IMR-90 (cell line): ENCODE measurements around the gene NACC2. TPM values are rescaled to one million over a fixed set of nuclear protein-coding genes. Genes with fewer than 3 reads are reported as not detected.
A peak's percentile ranks its signal among the peaks of the same experiment; 100 is the strongest.

ENCODE experiments used
- ATAC-seq: fragments of 200-7000 bp; cut with Tn5 transposase; 2 replicates; pipeline ENCODE4 v1.9.1; 2020; ENCODE audit warnings: low read depth, mild to moderate bottlenecking, moderate library complexity
- BruUV-seq: library from RNA; stranded (reverse); fragments of 400-500 nt; replicated peaks from 2 replicates; lab custom pipeline; 2021; lab: Mats Ljungman, UMichigan
- CTCF ChIA-PET: fragments of 300-600 bp; formaldehyde crosslinking; extraction: SDS; loops from one replicate; lab custom pipeline; 2021; ENCODE audit warnings: antibody characterized with exemption; lab: Yijun Ruan, JAX
- POLR2A ChIA-PET: fragments of 300-600 bp; sonication (Branson Sonifier 250); formaldehyde crosslinking; loops from one replicate; lab custom pipeline; 2022; ENCODE audit warnings: antibody characterized with exemption; ENCODE audit not compliant: unreplicated experiment; lab: Charles Lee
- DNase-seq: peaks from one replicate; pipeline ENCODE4 v3.0.0; 2013
- H2AFZ ChIP-seq: replicated peaks from 2 replicates; pipeline ENCODE3; 2013; ENCODE audit warnings: low read length, mild to moderate bottlenecking; ENCODE audit not compliant: poor library complexity
- H2AK5ac ChIP-seq: 2 replicates; pipeline ENCODE4 v1.6.1; 2013; ENCODE audit warnings: low read depth, low read length, inconsistent platforms
- H2AK9ac ChIP-seq: replicated peaks from 2 replicates; pipeline ENCODE3; 2013; ENCODE audit warnings: mild to moderate bottlenecking, low read depth, low read length, moderate library complexity; ENCODE audit not compliant: poor library complexity
- H2BK120ac ChIP-seq: 2 replicates; pipeline ENCODE4 v1.6.1; 2013; ENCODE audit warnings: low read depth, low read length, inconsistent platforms
- H2BK15ac ChIP-seq: 3 replicates; pipeline ENCODE4 v1.6.1; 2013; ENCODE audit warnings: low read depth, low read length, inconsistent platforms
- H2BK20ac ChIP-seq: 2 replicates; pipeline ENCODE4 v1.6.1; 2013; ENCODE audit warnings: low read depth, mild to moderate bottlenecking, inconsistent platforms, low read length, moderate library complexity
- H2BK5ac ChIP-seq: 2 replicates; pipeline ENCODE4 v1.6.1; 2013; ENCODE audit warnings: mild to moderate bottlenecking, low read depth, low read length, inconsistent platforms; ENCODE audit not compliant: poor library complexity, severe bottlenecking
- H3K14ac ChIP-seq: replicated peaks from 2 replicates; pipeline ENCODE4 v1.6.1; 2013; ENCODE audit warnings: low read depth, low read length, inconsistent platforms
- H3K18ac ChIP-seq: 2 replicates; pipeline ENCODE4 v1.6.1; 2013; ENCODE audit warnings: low read depth, low read length, control low read depth
- H3K23ac ChIP-seq: 2 replicates; pipeline ENCODE4 v1.6.1; 2013; ENCODE audit warnings: low read depth, low read length, inconsistent platforms
- H3K27ac ChIP-seq: 2 replicates; pipeline ENCODE4 v1.5.1; 2013; ENCODE audit warnings: mild to moderate bottlenecking, control low read depth, low read length; ENCODE audit not compliant: insufficient read depth
- H3K27me3 ChIP-seq: 2 replicates; pipeline ENCODE4 v1.6.1; 2013; ENCODE audit warnings: low read length; ENCODE audit not compliant: control insufficient read depth, insufficient read depth
- H3K36me3 ChIP-seq: 2 replicates; pipeline ENCODE4 v1.6.1; 2013; ENCODE audit warnings: low read length, mixed read lengths; ENCODE audit not compliant: control insufficient read depth, insufficient read depth
- H3K4ac ChIP-seq: 2 replicates; pipeline ENCODE4 v1.6.1; 2013; ENCODE audit warnings: low read depth, low read length, inconsistent platforms
- H3K4me1 ChIP-seq: 2 replicates; pipeline ENCODE4 v1.6.1; 2013; ENCODE audit warnings: low read length, mixed read lengths; ENCODE audit not compliant: control insufficient read depth, insufficient read depth
- H3K4me2 ChIP-seq: 2 replicates; pipeline ENCODE4 v1.6.1; 2013; ENCODE audit warnings: low read depth, mild to moderate bottlenecking, control low read depth, low read length, moderate library complexity
- H3K4me3 ChIP-seq: 2 replicates; pipeline ENCODE4 v1.5.1; 2013; ENCODE audit warnings: low read depth, mild to moderate bottlenecking, control low read depth, low read length, moderate library complexity; ENCODE audit not compliant: insufficient read depth
- H3K56ac ChIP-seq: 2 replicates; pipeline ENCODE4 v1.6.1; 2013; ENCODE audit warnings: low read length, inconsistent platforms; ENCODE audit not compliant: insufficient read depth; ENCODE audit errors: extremely low read depth
- H3K79me1 ChIP-seq, 2 experiments: 2 replicates each; pipeline ENCODE4 v1.6.1; 2013; ENCODE audit warnings: low read length in 2 of 2, inconsistent platforms in 1 of 2, low read depth in 1 of 2
- H3K9ac ChIP-seq: 2 replicates; pipeline ENCODE4 v1.6.1; 2013; ENCODE audit warnings: low read depth, low read length, control low read depth
- H3K9me1 ChIP-seq: 2 replicates; pipeline ENCODE4 v1.6.1; 2013; ENCODE audit warnings: low read length, inconsistent platforms; ENCODE audit not compliant: insufficient read depth
- H3K9me3 ChIP-seq: 2 replicates; pipeline ENCODE4 v1.6.1; 2013; ENCODE audit warnings: low read length; ENCODE audit not compliant: control insufficient read depth, insufficient read depth
- H4K20me1 ChIP-seq: 2 replicates; pipeline ENCODE4 v1.6.1; 2013; ENCODE audit warnings: low read length, inconsistent platforms; ENCODE audit not compliant: insufficient read depth
- H4K5ac ChIP-seq: 2 replicates; pipeline ENCODE4 v1.6.1; 2013; ENCODE audit warnings: mild to moderate bottlenecking, low read depth, low read length, control low read depth
- H4K8ac ChIP-seq, 2 experiments: 2 replicates each; pipeline ENCODE4 v1.6.1; 2013; ENCODE audit warnings: low read depth in 2 of 2, low read length in 2 of 2, control low read depth in 1 of 2, inconsistent platforms in 1 of 2
- H4K91ac ChIP-seq: 2 replicates; pipeline ENCODE4 v1.6.1; 2013; ENCODE audit warnings: low read depth, low read length, inconsistent platforms; ENCODE audit not compliant: insufficient read depth
- BHLHE40 ChIP-seq: fragments of 150-350 bp; IDR thresholded peaks from 2 replicates; pipeline ENCODE4 v1.6.1; 2016; ENCODE audit warnings: mild to moderate bottlenecking, low read depth, low read length
- CEBPB ChIP-seq: IDR thresholded peaks from 2 replicates; pipeline ENCODE4 v1.6.1; 2012; ENCODE audit warnings: low read depth, low read length, improper control_type of control experiment
- CHD1 ChIP-seq: IDR thresholded peaks from 2 replicates; pipeline ENCODE4 v1.6.1; 2012; ENCODE audit warnings: low read depth, low read length, improper control_type of control experiment
- CTCF ChIP-seq: conservative IDR thresholded peaks from 2 replicates; pipeline ENCODE4 v1.5.1; 2012; ENCODE audit warnings: mild to moderate bottlenecking, low read depth, low read length, improper control_type of control experiment
- ELK1 ChIP-seq: fragments of 150-350 bp; IDR thresholded peaks from 2 replicates; pipeline ENCODE4 v1.6.1; 2016; ENCODE audit warnings: low read depth, mild to moderate bottlenecking, low read length, moderate library complexity, borderline replicate concordance
- FOS ChIP-seq: fragments of 150-350 bp; IDR thresholded peaks from 2 replicates; pipeline ENCODE4 v1.6.1; 2016; ENCODE audit warnings: low read depth, low read length
- MAZ ChIP-seq: IDR thresholded peaks from 2 replicates; pipeline ENCODE4 v1.6.1; 2012; ENCODE audit warnings: low read depth, mild to moderate bottlenecking, low read length, improper control_type of control experiment, moderate library complexity, borderline replicate concordance
- MXI1 ChIP-seq: IDR thresholded peaks from 2 replicates; pipeline ENCODE4 v1.6.1; 2012; ENCODE audit warnings: low read depth, mild to moderate bottlenecking, low read length, moderate library complexity, borderline replicate concordance
- POLR2A ChIP-seq: IDR thresholded peaks from 2 replicates; pipeline ENCODE4 v1.6.1; 2012; ENCODE audit warnings: mild to moderate bottlenecking, low read depth, low read length
- RAD21 ChIP-seq: IDR thresholded peaks from 2 replicates; pipeline ENCODE4 v1.6.1; 2012; ENCODE audit warnings: low read length, improper control_type of control experiment
- RCOR1 ChIP-seq: IDR thresholded peaks from 2 replicates; pipeline ENCODE4 v1.6.1; 2012; ENCODE audit warnings: mild to moderate bottlenecking, low read length, improper control_type of control experiment; ENCODE audit not compliant: insufficient replicate concordance
- RFX5 ChIP-seq: IDR thresholded peaks from 2 replicates; pipeline ENCODE4 v1.8.0; 2012; ENCODE audit warnings: low read depth, mild to moderate bottlenecking, low read length, moderate library complexity
- SMC3 ChIP-seq: fragments of 150-350 bp; IDR thresholded peaks from 2 replicates; pipeline ENCODE4 v1.6.1; 2016; ENCODE audit warnings: low read depth, mild to moderate bottlenecking, antibody characterized with exemption, low read length, moderate library complexity
- USF2 ChIP-seq: fragments of 150-350 bp; IDR thresholded peaks from 2 replicates; pipeline ENCODE4 v1.6.1; 2017; ENCODE audit warnings: mild to moderate bottlenecking, antibody characterized with exemption, low read length, low read depth
- WGBS, 2 experiments: methylation state at CpG; one replicate each; pipeline versions ENCODE4 v1.1.5 to v1.1.7; 2013; ENCODE audit warnings: missing lambda C conversion rate in 2 of 2; ENCODE audit not compliant: insufficient read length in 1 of 2; ENCODE audit errors: extremely low coverage in 2 of 2; 5-methylcytosine and 5-hydroxymethylcytosine counted together
- dilution Hi-C: fragments of 300-500 bp; cut with HindIII; formaldehyde crosslinking; loops from one replicate; pipeline ENCODE4 v1.14.3; 2018; ENCODE audit warnings: low sequenced_read_pairs; ENCODE audit not compliant: unreplicated experiment
- in situ Hi-C: fragments of 300-500 bp; cut with MboI; formaldehyde crosslinking; loops from 3 replicates; pipeline ENCODE4 v1.14.3; 2019; ENCODE audit warnings: low sequenced_read_pairs, inconsistent platforms, mixed read lengths
- intact Hi-C: fragments of 100-400 bp; cut with micrococcal nuclease; formaldehyde crosslinking; loops from 2 replicates; pipeline ENCODE4 v1.10.0; 2022
- polyA plus RNA-seq, 3 experiments: library from polyadenylated mRNA; depleted of rRNA; stranded (reverse); fragments of >200 nt; gene quantifications; 2 replicates each; pipeline ENCODE4 v1.2.3, GENCODE V29; 2012; ENCODE audit warnings: low replicate concordance in 1 of 3
- total RNA-seq: library from RNA; depleted of rRNA; stranded (reverse); fragments of >200 nt; gene quantifications from 2 replicates; pipeline ENCODE4 v1.2.3, GENCODE V29; 2012

Gene NACC2
- total and polyA plus RNA-seq, 2 of the 4 experiments (the other 2 are of a cell fraction) = 7.9 to 19.0 TPM

- no peak for DNase-seq
- Histone ChIP-seq H2AK5ac (no peak overlapping the region; the same call in 1 of the 2 replicates), H3K79me1 (peaks cover 5 to 67% of the 10 kb centered on the region in 2 experiments), H2BK20ac (no peak overlapping the region), H3K9ac (no peak overlapping the region; the same call in 1 of the 2 replicates), H4K20me1 (peaks cover 79% of the 10 kb centered on the region), H3K9me3 (no peaks in the 10 kb centered on the region), H3K36me3 (peaks cover 6% of the 10 kb centered on the region; the same call in 1 of the 2 replicates), H3K4ac (no peak overlapping the region), H3K27ac (0 out of 2 replicates have a peak overlapping the region, but pooled peaks have one; percentile 12), H2BK15ac (no peak overlapping the region), H3K4me2 (no peak overlapping the region), H3K27me3 (no peaks in the 10 kb centered on the region), H3K4me3 (no peak overlapping the region), H4K91ac (no peak overlapping the region), H2BK5ac (no peak overlapping the region), H3K56ac (no peak overlapping the region), H2BK120ac (no peak overlapping the region), H4K8ac (no peak overlapping the region; a peak in 1 of 4 replicates), H3K9me1 (peaks cover 5% of the 10 kb centered on the region), H3K4me1 (peaks cover 19% of the 10 kb centered on the region), H2AK9ac (peak overlapping the region; percentile 70), H3K14ac (no peak overlapping the region), H4K5ac (no peak overlapping the region), H2AFZ (no peak overlapping the region), H3K23ac (no peak overlapping the region), H3K18ac (no peak overlapping the region)
- 93% methylated on average over 4 of the region's 22 CpGs; no CpG with 5 or more reads in 1 of the 2 experiments for WGBS, 2 experiments
- CTCF ChIA-PET = interaction anchor here (1.9 kb wide), 1 partner anchor 32 kb away, joined by 4 read pairs; no protein-coding TSS in a partner anchor
- intact Hi-C loops (no loop called here), dilution Hi-C loops (no loop called here), in situ Hi-C loops (no loop called here)
- POLR2A ChIA-PET = interaction anchor here (0.6 kb wide), 1 partner anchor 131 kb away, joined by 3 read pairs; no protein-coding TSS in a partner anchor
- BruUV-seq = no TSS peak
- peak; percentile 10; the same call in 1 of the 2 replicates for ATAC-seq
- TF ChIP-seq BHLHE40 = no peak
- TF ChIP-seq CEBPB = no peak
- TF ChIP-seq CTCF = no peak
- no peak for TF ChIP-seq ELK1
- no peak for TF ChIP-seq USF2
- TF ChIP-seq CHD1 = no peak
- no peak for TF ChIP-seq FOS
- no peak for TF ChIP-seq POLR2A
- TF ChIP-seq MAZ = no peak
- no peak for TF ChIP-seq RAD21
- TF ChIP-seq RCOR1 = no peak
- TF ChIP-seq SMC3 = no peak
- no peak for TF ChIP-seq RFX5
- no peak for TF ChIP-seq MXI1
These were observed 4.1 kb downstream of the NACC2 start for GRCh38 chr9:136090768-136091581.
